Neuronal stem cell (in vitro differentiated cells): ENCODE data around the gene KIAA1671.
A peak's percentile ranks its signal among the peaks of the same experiment; 100 is the strongest.

ENCODE experiments used
- DNase-seq: peaks from one replicate; pipeline ENCODE4 v3.0.0-alpha.2; 2013; ENCODE audit warnings: low spot score
- H2AFZ ChIP-seq: one replicate; pipeline ENCODE4 v1.6.1; 2013; ENCODE audit warnings: mild to moderate bottlenecking, low read length, inconsistent platforms
- H2AK5ac ChIP-seq: 2 replicates; pipeline ENCODE4 v1.6.1; 2013; ENCODE audit warnings: low read depth, mild to moderate bottlenecking, inconsistent platforms, low read length, moderate library complexity, mixed read lengths
- H2BK120ac ChIP-seq: 2 replicates; pipeline ENCODE4 v1.6.1; 2013; ENCODE audit warnings: low read depth, mild to moderate bottlenecking, inconsistent platforms, low read length, moderate library complexity, mixed read lengths
- H2BK12ac ChIP-seq: one replicate; pipeline ENCODE4 v1.6.1; 2013; ENCODE audit warnings: low read length, inconsistent platforms
- H2BK15ac ChIP-seq: 2 replicates; pipeline ENCODE4 v1.6.1; 2013; ENCODE audit warnings: mild to moderate bottlenecking, low read length, inconsistent platforms, mixed read lengths
- H2BK5ac ChIP-seq: one replicate; pipeline ENCODE4 v1.6.1; 2013; ENCODE audit warnings: inconsistent platforms, mild to moderate bottlenecking, low read length, moderate library complexity
- H3K14ac ChIP-seq: one replicate; pipeline ENCODE4 v1.6.1; 2013; ENCODE audit warnings: low read length, inconsistent platforms
- H3K18ac ChIP-seq: 2 replicates; pipeline ENCODE4 v1.6.1; 2013; ENCODE audit warnings: low read length, inconsistent platforms
- H3K23ac ChIP-seq: 2 replicates; pipeline ENCODE4 v1.6.1; 2013; ENCODE audit warnings: low read depth, mild to moderate bottlenecking, mixed read lengths, low read length, inconsistent platforms; ENCODE audit not compliant: poor library complexity
- H3K27ac ChIP-seq: replicated peaks from 3 replicates; pipeline ENCODE4 v1.5.1; 2013; ENCODE audit warnings: low read length, inconsistent platforms
- H3K27me3 ChIP-seq, 3 experiments: 2 replicates each; pipeline ENCODE4 v1.6.1; 2013; ENCODE audit warnings: low read length in 3 of 3, mild to moderate bottlenecking in 2 of 3, inconsistent platforms in 1 of 3, low read depth in 1 of 3, mixed read lengths in 1 of 3, moderate library complexity in 1 of 3; ENCODE audit not compliant: control insufficient read depth in 3 of 3, insufficient read depth in 3 of 3
- H3K36me3 ChIP-seq, 2 donors: replicated peaks in 1 of 2; 2 replicates each; pipeline ENCODE4 v1.6.1; 2013; ENCODE audit warnings: low read length in 2 of 2; ENCODE audit not compliant: control insufficient read depth in 2 of 2, insufficient read depth in 2 of 2
- H3K4ac ChIP-seq: 2 replicates; pipeline ENCODE4 v1.6.1; 2013; ENCODE audit warnings: inconsistent platforms, mild to moderate bottlenecking, low read length, moderate library complexity
- H3K4me1 ChIP-seq, 2 donors: 1 replicate in 1 of 2; 2 replicates in 1 of 2; pipeline ENCODE4 v1.6.1; 2013; ENCODE audit warnings: low read length in 2 of 2, low read depth in 1 of 2; ENCODE audit not compliant: control insufficient read depth in 2 of 2, insufficient read depth in 1 of 2
- H3K4me2 ChIP-seq: one replicate; pipeline ENCODE4 v1.6.1; 2013; ENCODE audit warnings: mild to moderate bottlenecking, low read length, inconsistent platforms; ENCODE audit not compliant: insufficient read depth, poor library complexity, severe bottlenecking
- H3K4me3 ChIP-seq, 2 donors: 2 replicates each; pipeline ENCODE4 v1.5.1; 2013; ENCODE audit warnings: low read length in 2 of 2, mild to moderate bottlenecking in 2 of 2, inconsistent platforms in 1 of 2, moderate library complexity in 1 of 2
- H3K79me1 ChIP-seq: one replicate; pipeline ENCODE4 v1.6.1; 2013; ENCODE audit warnings: low read depth, mild to moderate bottlenecking, inconsistent platforms, low read length, moderate library complexity
- H3K9ac ChIP-seq: one replicate; pipeline ENCODE4 v1.6.1; 2013; ENCODE audit warnings: mild to moderate bottlenecking, low read depth, low read length, inconsistent platforms; ENCODE audit not compliant: poor library complexity
- H3K9me3 ChIP-seq, 2 donors: replicated peaks in 1 of 2; 2 replicates each; pipeline versions ENCODE3 to v1.6.1; 2013; ENCODE audit warnings: low read length in 2 of 2, mild to moderate bottlenecking in 2 of 2, inconsistent platforms in 1 of 2, low read depth in 1 of 2, mixed read lengths in 1 of 2, moderate library complexity in 1 of 2; ENCODE audit not compliant: control insufficient read depth in 2 of 2, insufficient read depth in 1 of 2
- H4K8ac ChIP-seq: one replicate; pipeline ENCODE4 v1.6.1; 2013; ENCODE audit warnings: low read depth, mild to moderate bottlenecking, inconsistent platforms, low read length, moderate library complexity
- H4K91ac ChIP-seq: one replicate; pipeline ENCODE4 v1.6.1; 2013; ENCODE audit warnings: low read length, low read depth, mild to moderate bottlenecking, inconsistent platforms; ENCODE audit not compliant: poor library complexity
- WGBS, 2 donors: extraction: QIAGEN DNeasy Blood & Tissue Kit; methylation state at CpG; one replicate each; pipeline ENCODE4 v1.1.7; 2013; ENCODE audit warnings: missing lambda C conversion rate in 2 of 2, mixed read lengths in 1 of 2; ENCODE audit not compliant: insufficient read length in 2 of 2, insufficient replicate concordance in 1 of 2; ENCODE audit errors: extremely low coverage in 2 of 2; 5-methylcytosine and 5-hydroxymethylcytosine counted together

Gene KIAA1671

GRCh38 chr22:25069426-25069757 lies 116.9 kb downstream of the KIAA1671 start:
- Histone ChIP-seq H3K4me3 (no peak overlapping the region), H3K14ac (no peak overlapping the region), H4K91ac (no peak overlapping the region), H3K18ac (no peak overlapping the region), H3K4me1 (no peaks in the 10 kb centered on the region), H3K36me3 (no peaks in the 10 kb centered on the region), H2BK120ac (no peak overlapping the region), H2BK5ac (no peak overlapping the region), H3K9me3 (no peaks in the 10 kb centered on the region), H3K27ac (no peak overlapping the region), H4K8ac (no peak overlapping the region), H3K9ac (no peak overlapping the region), H3K79me1 (no peaks in the 10 kb centered on the region), H2BK15ac (no peak overlapping the region), H2BK12ac (no peak overlapping the region), H2AK5ac (no peak overlapping the region), H3K23ac (no peak overlapping the region), H3K27me3 (no peaks in the 10 kb centered on the region), H3K4me2 (no peak overlapping the region), H2AFZ (no peak overlapping the region), H3K4ac (no peak overlapping the region)
- WGBS, 2 donors, result no CpG with 5 or more reads among the region's 5 CpGs
- DNase-seq, result no peak

GRCh38 chr22:25069758-25070481 lies 117.4 kb downstream of the KIAA1671 start:
- no peaks in the 10 kb centered on the region for H3K36me3 ChIP-seq
- H2BK15ac ChIP-seq, result no peak overlapping the region
- no peak overlapping the region for H4K8ac ChIP-seq
- peak overlapping the region; percentile 21 for H3K18ac ChIP-seq
- no peak overlapping the region for H3K4me2 ChIP-seq
- no peak overlapping the region for H2BK120ac ChIP-seq
- no peak overlapping the region for H2BK5ac ChIP-seq
- no peak overlapping the region for H3K14ac ChIP-seq
- no peaks in the 10 kb centered on the region for H3K79me1 ChIP-seq
- H2AK5ac ChIP-seq, result no peak overlapping the region
- no peak overlapping the region for H3K4me3 ChIP-seq
- no peak overlapping the region for H4K91ac ChIP-seq
- no peak overlapping the region for H2AFZ ChIP-seq
- no peaks in the 10 kb centered on the region for H3K4me1 ChIP-seq
- no peak overlapping the region for H2BK12ac ChIP-seq
- H3K23ac ChIP-seq, result no peak overlapping the region
- DNase-seq, result no peak
- H3K27ac ChIP-seq, result no peak overlapping the region
- H3K27me3 ChIP-seq, result no peaks in the 10 kb centered on the region
- H3K9me3 ChIP-seq, result no peaks in the 10 kb centered on the region
- H3K9ac ChIP-seq, result no peak overlapping the region
- WGBS, 2 donors, result no CpG with 5 or more reads among the region's 29 CpGs
- no peak overlapping the region for H3K4ac ChIP-seq

DNA sequence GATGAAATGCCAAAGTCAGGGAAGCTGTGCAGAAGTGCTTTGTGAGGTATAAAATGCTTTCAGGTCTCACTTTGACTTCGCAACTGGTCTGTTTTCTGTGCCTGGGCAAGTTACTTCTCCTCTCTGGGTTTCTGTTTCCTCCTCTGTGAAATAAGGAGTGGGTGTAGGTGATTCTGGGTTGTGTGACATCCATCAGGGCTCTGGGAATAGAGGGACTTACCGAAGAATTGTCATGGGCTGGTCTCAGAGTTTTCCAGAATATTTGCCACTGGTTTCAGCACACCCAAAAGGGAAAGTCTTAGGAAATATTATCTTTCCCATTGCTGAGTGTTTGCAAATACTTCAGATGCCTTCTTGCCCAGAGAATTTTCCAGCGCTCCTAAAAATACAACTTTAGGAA lies 118.4 kb downstream of the KIAA1671 start:
- no peak overlapping the region for H2BK12ac ChIP-seq
- no peak overlapping the region for H2BK120ac ChIP-seq
- no CpG with 5 or more reads among the region's 3 CpGs for WGBS, 2 donors
- no peak overlapping the region for H3K4me2 ChIP-seq
- H3K79me1 ChIP-seq, result no peaks in the 10 kb centered on the region
- H3K14ac ChIP-seq, result no peak overlapping the region
- no peaks in the 10 kb centered on the region for H3K36me3 ChIP-seq
- no peak overlapping the region for H3K23ac ChIP-seq
- no peak overlapping the region for H4K91ac ChIP-seq
- H3K9me3 ChIP-seq, result no peaks in the 10 kb centered on the region
- H2BK5ac ChIP-seq, result no peak overlapping the region
- no peak overlapping the region for H3K18ac ChIP-seq
- no peak overlapping the region for H2AK5ac ChIP-seq
- H3K4me1 ChIP-seq, result no peaks in the 10 kb centered on the region
- H3K27ac ChIP-seq, result no peak overlapping the region
- no peak overlapping the region for H2AFZ ChIP-seq
- DNase-seq, result no peak
- no peaks in the 10 kb centered on the region for H3K27me3 ChIP-seq
- H3K9ac ChIP-seq, result no peak overlapping the region
- H2BK15ac ChIP-seq, result no peak overlapping the region
- no peak overlapping the region for H3K4ac ChIP-seq
- no peak overlapping the region for H3K4me3 ChIP-seq
- H4K8ac ChIP-seq, result no peak overlapping the region

DNA sequence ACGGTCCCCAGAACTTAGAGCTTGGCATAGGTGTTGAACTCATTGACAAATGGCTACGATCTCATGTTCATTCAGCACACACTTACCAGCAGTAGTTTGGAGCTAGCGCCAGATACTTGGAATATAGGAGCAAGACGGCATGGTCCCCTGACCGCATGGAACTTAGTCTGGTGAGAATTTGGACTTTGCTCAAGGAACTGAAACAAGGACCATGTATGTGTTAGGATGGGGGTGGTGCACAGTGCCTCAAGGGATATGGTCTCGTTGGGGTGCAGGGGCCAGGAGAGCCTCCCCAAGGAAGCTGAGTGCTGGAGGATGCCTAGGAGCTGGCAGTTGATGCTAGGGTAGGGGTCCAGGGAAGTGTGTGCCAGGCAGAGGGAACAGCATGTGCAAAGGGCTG lies 119.2 kb downstream of the KIAA1671 start:
- no peak overlapping the region for H3K27ac ChIP-seq

More for the DNA sequence above, 119.2 kb downstream of the KIAA1671 start:
- H2AK5ac ChIP-seq, result no peak overlapping the region
- H2BK5ac ChIP-seq, result no peak overlapping the region
- H2BK120ac ChIP-seq, result no peak overlapping the region
- WGBS, 2 donors, result no CpG with 5 or more reads among the region's 6 CpGs
- H3K4ac ChIP-seq, result no peak overlapping the region
- no peak overlapping the region for H4K8ac ChIP-seq
- no peaks in the 10 kb centered on the region for H3K27me3 ChIP-seq
- no peak overlapping the region for H3K18ac ChIP-seq
- H2AFZ ChIP-seq, result no peak overlapping the region
- H3K14ac ChIP-seq, result no peak overlapping the region
- H3K9me3 ChIP-seq, result no peaks in the 10 kb centered on the region
- H3K23ac ChIP-seq, result no peak overlapping the region
- H3K79me1 ChIP-seq, result no peaks in the 10 kb centered on the region
- no peaks in the 10 kb centered on the region for H3K36me3 ChIP-seq
- H3K4me2 ChIP-seq, result no peak overlapping the region
- DNase-seq, result no peak
- H4K91ac ChIP-seq, result no peak overlapping the region
- H3K9ac ChIP-seq, result no peak overlapping the region
- no peak overlapping the region for H3K4me3 ChIP-seq
- no peak overlapping the region for H2BK15ac ChIP-seq
- H2BK12ac ChIP-seq, result no peak overlapping the region
- no peaks in the 10 kb centered on the region for H3K4me1 ChIP-seq
